HL-60 (cell line): ENCODE measurements around the gene ERCC2.
"Not testable (repeated sequence)": the region's sequence is repeated elsewhere in the genome, so short reads cannot be mapped to it uniquely, and the experiment has no call there.

Experiments used
- DNase-seq, 2 experiments: peaks; one replicate each; pipeline ENCODE4 v3.0.0-alpha.2; 2010 to 2020; ENCODE audit warnings: low read depth in 1 of 2, low spot score in 1 of 2
- H3K27ac ChIP-seq: fragments of 250-450 bp; sonication (Bioruptor Pico); replicated peaks from 2 replicates; pipeline ENCODE4 v1.5.1; 2020; ENCODE audit warnings: mild to moderate bottlenecking, moderate library complexity
- H3K27me3 ChIP-seq: fragments of 250-450 bp; sonication (Bioruptor Pico); 2 replicates; pipeline ENCODE4 v1.5.1; 2021; ENCODE audit warnings: mild to moderate bottlenecking, moderate library complexity; ENCODE audit not compliant: insufficient read depth, poor library complexity, severe bottlenecking
- H3K4me3 ChIP-seq: replicated peaks from 2 replicates; pipeline ENCODE4 v1.5.1; 2011; ENCODE audit warnings: mild to moderate bottlenecking, control low read depth, low read length; ENCODE audit not compliant: insufficient read depth
- CTCF ChIP-seq: IDR thresholded peaks from one replicate; pipeline ENCODE4 v1.5.1; 2011; ENCODE audit warnings: low read length, control low read depth, inconsistent platforms; ENCODE audit not compliant: insufficient read depth
- GABPA ChIP-seq: IDR thresholded peaks from 2 replicates; pipeline ENCODE4 v1.6.1; 2012; ENCODE audit warnings: low read depth
- POLR2AphosphoS5 ChIP-seq: IDR thresholded peaks from 2 replicates; pipeline ENCODE4 v1.6.1; 2012; ENCODE audit warnings: low read depth
- REST ChIP-seq: IDR thresholded peaks from 2 replicates; pipeline ENCODE4 v1.6.1; 2012; ENCODE audit warnings: low read depth; ENCODE audit not compliant: insufficient replicate concordance
- SPI1 ChIP-seq: IDR thresholded peaks from 2 replicates; pipeline ENCODE4 v1.6.1; 2012; ENCODE audit warnings: low read depth, mild to moderate bottlenecking, borderline replicate concordance

Gene ERCC2

GRCh38 chr19:45311621-45312020 is 58.8 kb downstream of the ERCC2 start:
- Histone ChIP-seq H3K4me3 (no peak overlapping the region), H3K27ac (no peak overlapping the region), H3K27me3 (no peaks in the 10 kb centered on the region)
- TF ChIP-seq SPI1 (no peak), REST (no peak), POLR2AphosphoS5 (no peak), CTCF (no peak), GABPA (peak; percentile 66)
- DNase-seq, result peak; percentile 36 to 42

- not testable (repeated sequence) for H3K27ac ChIP-seq, DNase-seq, H3K27me3 ChIP-seq
Observed at GRCh38 chr19:45309322-45309721, 61.1 kb downstream of the ERCC2 start.

GRCh38 chr19:45307361-45307760 is 63.0 kb downstream of the ERCC2 start:
- DNase-seq, result no peak
- TF ChIP-seq REST (no peak), SPI1 (no peak), GABPA (no peak), CTCF (no peak), POLR2AphosphoS5 (no peak)
- Histone ChIP-seq H3K4me3 (no peak overlapping the region), H3K27ac (no peak overlapping the region), H3K27me3 (no peaks in the 10 kb centered on the region)

More at GRCh38 chr19:45309322-45309721, 61.1 kb downstream of the ERCC2 start:
- not testable (repeated sequence) for H3K4me3 ChIP-seq

- TF ChIP-seq GABPA (no peak), CTCF (no peak), REST (no peak), SPI1 (no peak), POLR2AphosphoS5 (no peak)
- no peak for DNase-seq
- Histone ChIP-seq H3K4me3 (no peak overlapping the region), H3K27me3 (no peaks in the 10 kb centered on the region), H3K27ac (no peak overlapping the region)
Observed at GRCh38 chr19:45306518-45307027, 63.8 kb downstream of the ERCC2 start.
